GM12874 (cell line): ENCODE data around the gene STAM2.

Experiments used
- TF ChIP-seq, protein P1 (sequence below): IDR thresholded peaks from 2 replicates; pipeline ENCODE4 v1.5.1; 2011; ENCODE audit warnings: low read depth, mild to moderate bottlenecking, control low read depth, low read length, moderate library complexity; ENCODE audit not compliant: insufficient read depth

Gene STAM2

DNA sequence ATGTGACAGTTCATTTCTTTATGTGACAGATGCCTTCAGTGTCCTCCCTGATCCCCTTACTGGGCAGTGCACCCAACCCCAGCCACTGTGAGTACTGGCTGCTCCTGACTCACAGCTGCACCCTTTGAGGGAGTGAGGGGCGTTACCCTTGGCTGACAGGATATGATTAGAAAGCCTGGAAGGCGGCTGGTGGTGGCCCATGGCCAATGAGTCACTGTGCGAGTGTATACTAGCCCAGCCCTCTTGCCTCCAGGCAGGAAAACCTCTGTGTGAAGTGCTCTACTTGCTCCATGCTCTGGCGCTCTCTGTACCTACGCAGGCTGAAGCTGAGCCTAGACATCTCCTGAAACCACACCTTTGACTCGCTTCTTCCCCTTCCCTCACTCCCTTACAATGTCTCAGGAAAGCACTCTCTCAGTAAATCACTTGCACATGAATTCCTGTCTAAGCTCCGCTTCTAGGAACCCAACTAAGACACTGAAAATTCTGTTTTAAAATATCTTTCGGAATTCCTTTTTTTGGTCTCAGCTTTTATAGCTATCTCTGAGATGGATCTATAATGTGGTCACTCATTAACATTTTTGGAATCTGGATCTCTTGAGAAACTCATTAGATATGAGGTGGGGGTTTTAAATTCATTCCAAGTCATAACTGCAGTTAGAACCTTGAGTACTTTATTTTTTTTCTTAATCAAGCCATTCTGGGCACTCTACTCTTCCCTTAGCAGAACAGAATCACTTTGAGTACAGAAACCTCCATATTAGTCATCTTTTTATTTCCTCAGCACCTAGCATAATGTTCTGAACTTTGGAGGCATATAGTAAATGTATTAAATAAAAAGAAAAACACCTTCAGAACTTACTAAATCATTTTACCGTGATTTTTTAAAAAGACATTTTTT, 25.3 kb upstream of the STAM2 start:
- TF ChIP-seq, protein P1, sequence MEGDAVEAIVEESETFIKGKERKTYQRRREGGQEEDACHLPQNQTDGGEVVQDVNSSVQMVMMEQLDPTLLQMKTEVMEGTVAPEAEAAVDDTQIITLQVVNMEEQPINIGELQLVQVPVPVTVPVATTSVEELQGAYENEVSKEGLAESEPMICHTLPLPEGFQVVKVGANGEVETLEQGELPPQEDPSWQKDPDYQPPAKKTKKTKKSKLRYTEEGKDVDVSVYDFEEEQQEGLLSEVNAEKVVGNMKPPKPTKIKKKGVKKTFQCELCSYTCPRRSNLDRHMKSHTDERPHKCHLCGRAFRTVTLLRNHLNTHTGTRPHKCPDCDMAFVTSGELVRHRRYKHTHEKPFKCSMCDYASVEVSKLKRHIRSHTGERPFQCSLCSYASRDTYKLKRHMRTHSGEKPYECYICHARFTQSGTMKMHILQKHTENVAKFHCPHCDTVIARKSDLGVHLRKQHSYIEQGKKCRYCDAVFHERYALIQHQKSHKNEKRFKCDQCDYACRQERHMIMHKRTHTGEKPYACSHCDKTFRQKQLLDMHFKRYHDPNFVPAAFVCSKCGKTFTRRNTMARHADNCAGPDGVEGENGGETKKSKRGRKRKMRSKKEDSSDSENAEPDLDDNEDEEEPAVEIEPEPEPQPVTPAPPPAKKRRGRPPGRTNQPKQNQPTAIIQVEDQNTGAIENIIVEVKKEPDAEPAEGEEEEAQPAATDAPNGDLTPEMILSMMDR: no peak

DNA sequence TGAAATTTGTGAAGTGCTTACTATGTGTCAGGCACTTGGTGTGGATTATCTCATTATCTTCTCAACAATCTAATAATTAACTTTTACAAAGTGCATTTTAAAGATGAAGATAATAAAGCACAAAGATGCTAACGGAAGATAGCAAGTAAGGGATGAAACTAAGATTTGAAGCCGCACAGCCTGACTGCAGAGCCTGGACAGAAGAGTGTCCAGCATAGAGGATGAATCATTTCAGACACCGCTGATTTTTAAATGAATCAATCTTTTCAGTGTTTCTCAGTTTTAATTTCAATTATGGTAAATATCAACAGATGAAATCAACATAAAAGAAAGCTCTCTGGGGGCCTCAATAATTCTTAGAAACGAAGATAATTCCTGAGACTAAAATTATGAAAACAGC, 24.5 kb upstream of the STAM2 start:
- TF ChIP-seq, protein P1: no peak

DNA sequence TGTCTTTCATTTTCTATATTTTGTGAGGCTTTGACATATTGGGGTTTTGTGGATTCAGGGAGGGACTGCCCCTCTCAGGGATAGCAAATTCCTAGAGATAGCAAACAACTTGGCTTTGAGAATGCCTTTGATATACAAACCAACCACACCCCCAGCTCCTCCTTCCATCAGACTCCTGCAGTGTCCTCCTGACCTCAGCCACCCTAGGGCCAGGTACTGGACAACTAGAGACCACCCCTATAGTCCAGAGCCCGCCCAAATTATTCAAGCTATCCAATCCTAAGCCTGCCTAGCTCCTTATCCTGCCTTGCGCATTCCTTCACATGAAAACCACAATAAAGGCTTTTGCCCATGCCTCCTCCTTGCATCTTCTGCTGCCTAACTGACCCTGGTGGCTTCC, 22.9 kb upstream of the STAM2 start:
- TF ChIP-seq, protein P1: no peak

DNA sequence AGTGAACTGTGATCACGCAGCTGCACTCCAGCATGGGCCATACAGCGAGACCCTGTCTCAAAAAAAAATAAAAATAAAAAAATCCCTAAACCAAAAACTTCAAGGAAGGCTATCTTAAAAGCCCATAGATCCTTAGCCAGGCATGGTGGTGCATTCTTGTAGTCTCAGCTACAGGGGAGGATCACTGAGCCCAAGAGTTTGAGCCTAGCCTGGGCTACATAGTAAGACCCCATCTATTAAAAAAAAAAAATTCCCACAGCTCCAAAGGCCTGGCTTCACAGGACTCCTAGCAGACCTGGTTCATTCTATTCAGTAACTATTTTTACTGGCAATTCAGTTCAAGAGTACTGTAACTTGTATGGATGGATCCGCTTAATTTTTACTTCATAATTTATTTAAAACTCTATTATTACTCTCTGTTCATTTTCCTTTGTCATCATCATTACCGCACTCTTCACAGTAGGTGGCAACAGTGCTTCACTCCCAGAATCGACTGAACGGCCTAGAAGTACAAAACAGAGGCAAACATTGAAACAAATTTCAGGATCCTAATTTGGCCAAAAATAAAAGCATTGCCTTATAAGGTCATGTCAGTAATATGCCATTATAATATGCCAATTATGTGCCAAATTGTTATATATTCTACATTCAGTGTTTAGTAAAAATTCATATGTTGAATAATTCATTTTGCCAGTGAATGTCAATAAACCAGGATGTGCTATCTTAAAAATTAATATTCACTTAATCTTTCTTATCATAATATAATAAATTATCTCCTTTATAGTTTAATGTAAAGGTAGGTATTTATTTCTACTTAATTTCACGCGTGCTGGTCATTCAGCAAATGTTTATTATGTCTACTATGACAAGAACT, 14.3 kb upstream of the STAM2 start:
- TF ChIP-seq, protein P1: peak; percentile 40; the same call in 1 of the 2 replicates

DNA sequence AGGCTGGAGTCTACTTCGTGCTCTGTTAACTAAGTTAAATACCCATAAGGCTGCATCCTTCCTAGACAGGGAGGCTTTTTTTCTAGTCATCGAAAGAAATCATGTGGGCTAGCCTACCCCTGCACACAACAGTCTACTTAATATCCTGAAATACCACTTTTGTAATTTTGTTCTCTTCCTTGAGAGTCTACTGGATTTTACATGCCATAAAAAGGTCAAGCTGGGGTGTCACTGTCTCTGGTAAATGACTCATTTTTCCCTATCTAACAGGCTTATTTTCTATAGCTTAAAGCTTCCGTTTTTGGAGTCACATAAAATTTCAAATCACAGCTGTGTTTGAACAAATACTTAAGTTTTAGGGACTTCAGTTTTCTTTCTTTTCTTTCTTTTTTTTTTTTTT, 10.7 kb upstream of the STAM2 start:
- TF ChIP-seq, protein P1: no peak

DNA sequence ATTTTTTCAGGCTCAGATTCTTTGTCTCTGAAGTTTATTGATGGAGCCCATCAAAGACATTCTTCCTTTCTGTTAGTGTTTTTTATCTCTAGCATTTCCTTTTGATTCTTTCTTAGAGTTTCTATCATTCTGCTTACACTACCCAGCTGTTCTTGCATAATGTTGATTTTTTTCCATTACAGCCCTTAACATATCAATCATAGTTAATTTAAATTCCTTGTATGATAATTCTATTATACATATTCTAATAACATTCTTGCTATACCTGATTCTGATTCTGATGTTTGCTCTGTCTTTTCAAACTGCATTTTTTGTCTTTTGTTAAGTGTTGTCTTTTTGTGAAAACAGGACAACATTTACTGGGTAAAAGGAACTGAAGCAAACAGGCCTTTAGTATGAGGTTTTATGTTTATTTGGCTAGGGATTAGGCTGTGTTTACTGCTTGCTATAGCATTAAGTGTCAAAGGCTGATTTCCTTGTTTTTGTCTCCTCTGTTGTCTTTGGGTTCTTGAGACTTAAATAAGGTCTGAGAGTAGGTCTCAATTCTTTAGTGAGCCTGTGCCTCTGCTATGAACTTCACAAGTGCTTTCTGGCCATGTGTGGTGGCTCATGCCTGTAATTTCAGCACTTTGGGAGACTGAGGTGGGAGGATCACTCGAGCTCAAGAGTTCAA, 8.0 kb upstream of the STAM2 start:
- TF ChIP-seq, protein P1: no peak
